Upper lobe of right lung (tissue), 1 donor: ENCODE data around the gene DYRK3. TPM values are rescaled to one million over a fixed set of nuclear protein-coding genes. Genes with fewer than 3 reads are reported as not detected.
A peak's percentile ranks its signal among the peaks of the same experiment; 100 is the strongest.

Experiments
- ATAC-seq: fragments of 200-7000 bp; cut with Tn5 transposase; one replicate; pipeline ENCODE4 v1.9.1; 2020; ENCODE audit warnings: mild to moderate bottlenecking, moderate library complexity
- DNase-seq: peaks from one replicate; pipeline ENCODE4 v3.0.0-alpha.2; 2020
- H3K27ac ChIP-seq: fragments of 200-600 bp; one replicate; pipeline ENCODE4 v1.8.0; 2022
- H3K27me3 ChIP-seq: fragments of 200-600 bp; one replicate; pipeline ENCODE4 v1.8.0; 2022; ENCODE audit warnings: mild to moderate bottlenecking
- H3K36me3 ChIP-seq: fragments of 200-600 bp; one replicate; pipeline ENCODE4 v1.8.0; 2022
- H3K4me1 ChIP-seq: fragments of 200-600 bp; one replicate; pipeline ENCODE4 v1.8.0; 2022
- H3K4me3 ChIP-seq: fragments of 200-600 bp; one replicate; pipeline ENCODE4 v1.8.0; 2022; ENCODE audit warnings: mild to moderate bottlenecking
- H3K9me3 ChIP-seq: fragments of 200-600 bp; one replicate; pipeline ENCODE4 v1.8.0; 2022
- CTCF ChIP-seq: fragments of 200-600 bp; IDR thresholded peaks from one replicate; pipeline ENCODE4 v1.8.0; 2022; ENCODE audit warnings: antibody characterized with exemption
- intact Hi-C: fragments of 100-400 bp; cut with DNase I; formaldehyde crosslinking; loops from one replicate; pipeline ENCODE4 v1.11.0; 2022
- total RNA-seq: library from RNA; stranded (reverse); fragmentation: NEBNext Ultra II Directional; extraction: Animal tissue kit (Norgen Biotek cat#: 25700); gene quantifications from one replicate; pipeline ENCODE4 v1.2.1, GENCODE V29; 2021
- donor health status: DM: no; HTN: yes; CAD: no; lungs with severe emphysema.

DYRK3 gene
- total RNA-seq, 1 donor from 2014 or later, result 8.1 TPM

- TF ChIP-seq CTCF, result no peak
- Histone ChIP-seq H3K27ac (no peak overlapping the region), H3K36me3 (no peaks in the 10 kb centered on the region), H3K4me1 (peaks cover 14% of the 10 kb centered on the region), H3K9me3 (no peaks in the 10 kb centered on the region), H3K4me3 (no peak overlapping the region), H3K27me3 (no peaks in the 10 kb centered on the region)
- intact Hi-C loops, result no loop called here
- ATAC-seq (peak; percentile 69), DNase-seq (no peak)
These were observed 44.4 kb downstream of the DYRK3 start for GRCh38 chr1:206679738-206680211.

- Histone ChIP-seq H3K9me3 (no peaks in the 10 kb centered on the region), H3K36me3 (no peaks in the 10 kb centered on the region), H3K4me3 (no peak overlapping the region), H3K27ac (no peak overlapping the region), H3K4me1 (peaks cover 11% of the 10 kb centered on the region), H3K27me3 (no peaks in the 10 kb centered on the region)
- TF ChIP-seq CTCF, result no peak
- intact Hi-C loops, result no loop called here
- no peak for ATAC-seq
- no peak for DNase-seq
These were observed 44.9 kb downstream of the DYRK3 start for GRCh38 chr1:206680279-206680678.

GRCh38 chr1:206681359-206681758 lies 46.0 kb downstream of the DYRK3 start:
- no peak for ATAC-seq
- no peak for TF ChIP-seq CTCF
- Histone ChIP-seq H3K9me3 (no peaks in the 10 kb centered on the region), H3K27me3 (no peaks in the 10 kb centered on the region), H3K36me3 (no peaks in the 10 kb centered on the region), H3K4me1 (peaks cover 9% of the 10 kb centered on the region), H3K27ac (no peak overlapping the region), H3K4me3 (no peak overlapping the region)
- intact Hi-C loops, result no loop called here
- DNase-seq, result no peak

- Histone ChIP-seq H3K9me3 (no peaks in the 10 kb centered on the region), H3K4me1 (peaks cover 17% of the 10 kb centered on the region), H3K27ac (no peak overlapping the region), H3K4me3 (no peak overlapping the region), H3K27me3 (no peaks in the 10 kb centered on the region), H3K36me3 (no peaks in the 10 kb centered on the region)
- ATAC-seq, result no peak
- no peak for TF ChIP-seq CTCF
- intact Hi-C loops, result no loop called here
- DNase-seq, result no peak
These were observed 46.8 kb downstream of the DYRK3 start for GRCh38 chr1:206682111-206682510.

GRCh38 chr1:206683313-206683712 lies 48.0 kb downstream of the DYRK3 start:
- no peak for ATAC-seq
- Histone ChIP-seq H3K4me1 (peaks cover 29% of the 10 kb centered on the region), H3K4me3 (no peak overlapping the region), H3K36me3 (no peaks in the 10 kb centered on the region), H3K9me3 (no peaks in the 10 kb centered on the region), H3K27ac (no peak overlapping the region), H3K27me3 (no peaks in the 10 kb centered on the region)
- intact Hi-C loops, result no loop called here
- TF ChIP-seq CTCF, result no peak
- DNase-seq, result no peak

- TF ChIP-seq CTCF, result no peak
- peak overlapping the region; percentile 91 for H3K4me3 ChIP-seq
- ATAC-seq, result no peak
These were observed 48.7 kb downstream of the DYRK3 start for GRCh38 chr1:206684003-206684402.

More at GRCh38 chr1:206684003-206684402, 48.7 kb downstream of the DYRK3 start:
- intact Hi-C loops, result no loop called here
- no peaks in the 10 kb centered on the region for H3K36me3 ChIP-seq
- H3K27ac ChIP-seq, result no peak overlapping the region
- H3K9me3 ChIP-seq, result no peaks in the 10 kb centered on the region
- no peak for DNase-seq
- peaks cover 36% of the 10 kb centered on the region for H3K4me1 ChIP-seq
- H3K27me3 ChIP-seq, result no peaks in the 10 kb centered on the region
